DOHH2 (cell line): ENCODE data around the gene ENPP6.
A peak's percentile ranks its signal among the peaks of the same experiment; 100 is the strongest.

Experiments used
- H3F3A ChIP-seq: fragments of 200-600 bp; sonication (generic), shearing (Covaris generic); 2 replicates; pipeline ENCODE4 v1.6.0; 2016; ENCODE audit warnings: antibody characterized with exemption, mild to moderate bottlenecking; ENCODE audit not compliant: control insufficient read depth, insufficient read depth
- H3K27ac ChIP-seq: fragments of 200-600 bp; sonication (generic); 2 replicates; pipeline ENCODE4 v1.5.1; 2014; ENCODE audit warnings: low read depth, mild to moderate bottlenecking, low read length, moderate library complexity
- H3K27me3 ChIP-seq: fragments of 200-600 bp; sonication (generic); 2 replicates; pipeline ENCODE4 v1.6.1; 2014; ENCODE audit warnings: mild to moderate bottlenecking, low read length, mixed read lengths; ENCODE audit not compliant: control insufficient read depth
- H3K36me3 ChIP-seq: fragments of 200-600 bp; sonication (generic); 2 replicates; pipeline ENCODE4 v1.6.1; 2014; ENCODE audit warnings: mild to moderate bottlenecking, low read length, moderate library complexity, mixed read lengths; ENCODE audit not compliant: control insufficient read depth
- H3K4me1 ChIP-seq: fragments of 200-600 bp; sonication (generic); 2 replicates; pipeline ENCODE4 v1.6.1; 2014; ENCODE audit warnings: mild to moderate bottlenecking, low read length, mixed read lengths; ENCODE audit not compliant: control insufficient read depth
- H3K4me2 ChIP-seq: fragments of 200-600 bp; sonication (generic); 2 replicates; pipeline ENCODE4 v1.6.0; 2014; ENCODE audit warnings: mild to moderate bottlenecking, low read length, moderate library complexity
- H3K4me3 ChIP-seq: fragments of 200-600 bp; sonication (generic); 2 replicates; pipeline ENCODE4 v1.5.1; 2014; ENCODE audit warnings: mild to moderate bottlenecking, low read length, mixed read lengths
- H3K79me2 ChIP-seq: fragments of 200-600 bp; sonication (generic); 2 replicates; pipeline ENCODE4 v1.6.1; 2014; ENCODE audit warnings: mild to moderate bottlenecking, low read length, mixed read lengths; ENCODE audit not compliant: control insufficient read depth
- H3K9me2 ChIP-seq: fragments of 200-600 bp; sonication (generic); replicated peaks from 2 replicates; pipeline ENCODE4 v1.6.1; 2014; ENCODE audit warnings: mild to moderate bottlenecking, low read length, mixed read lengths; ENCODE audit not compliant: control insufficient read depth
- H3K9me3 ChIP-seq: fragments of 200-600 bp; sonication (generic); 2 replicates; pipeline ENCODE4 v1.6.1; 2014; ENCODE audit warnings: antibody characterized with exemption, low read length, mixed read lengths; ENCODE audit not compliant: control insufficient read depth, insufficient read depth
- H4K20me1 ChIP-seq: fragments of 200-600 bp; sonication (generic); 2 replicates; pipeline ENCODE4 v1.6.0; 2014; ENCODE audit warnings: low read depth, mild to moderate bottlenecking, antibody characterized with exemption, low read length, moderate library complexity; ENCODE audit not compliant: control insufficient read depth, insufficient read depth
- CTCF ChIP-seq: fragments of 200-600 bp; sonication (generic); IDR thresholded peaks from one replicate; pipeline ENCODE4 v1.5.1; 2014; ENCODE audit warnings: antibody characterized with exemption, mild to moderate bottlenecking, low read depth, low read length; ENCODE audit not compliant: poor library complexity, severe bottlenecking
- EZH2phosphoT487 ChIP-seq: fragments of 200-600 bp; sonication (generic); IDR thresholded peaks from 2 replicates; pipeline ENCODE4 v1.6.1; 2017; ENCODE audit warnings: borderline replicate concordance, mild to moderate bottlenecking, antibody characterized with exemption, low read length, moderate library complexity, mixed read lengths

The ENPP6 gene

GRCh38 chr4:184146951-184147350, 70.7 kb downstream of the ENPP6 start:
- H3K4me2 ChIP-seq, result no peak overlapping the region
- no peaks in the 10 kb centered on the region for H4K20me1 ChIP-seq
- no peak overlapping the region for H3K27ac ChIP-seq
- no peaks in the 10 kb centered on the region for H3F3A ChIP-seq
- no peaks in the 10 kb centered on the region for H3K9me3 ChIP-seq
- H3K36me3 ChIP-seq, result no peaks in the 10 kb centered on the region
- no peaks in the 10 kb centered on the region for H3K27me3 ChIP-seq
- no peak overlapping the region for H3K4me3 ChIP-seq
- no peaks in the 10 kb centered on the region for H3K4me1 ChIP-seq
- H3K9me2 ChIP-seq, result no peaks in the 10 kb centered on the region
- no peaks in the 10 kb centered on the region for H3K79me2 ChIP-seq
- TF ChIP-seq EZH2phosphoT487, result no peak
- TF ChIP-seq CTCF, result no peak

- TF ChIP-seq EZH2phosphoT487, result no peak
- no peak for TF ChIP-seq CTCF
- Histone ChIP-seq H3K4me3 (no peak overlapping the region), H3K9me3 (no peaks in the 10 kb centered on the region), H3K79me2 (no peaks in the 10 kb centered on the region), H3F3A (no peaks in the 10 kb centered on the region), H3K4me2 (no peak overlapping the region), H4K20me1 (no peaks in the 10 kb centered on the region), H3K27ac (no peak overlapping the region), H3K27me3 (no peaks in the 10 kb centered on the region), H3K4me1 (no peaks in the 10 kb centered on the region), H3K36me3 (no peaks in the 10 kb centered on the region), H3K9me2 (no peaks in the 10 kb centered on the region)
These were observed 72.1 kb downstream of the ENPP6 start for GRCh38 chr4:184145596-184145995.

- no peaks in the 10 kb centered on the region for H3K9me3 ChIP-seq
- TF ChIP-seq EZH2phosphoT487 (no peak), CTCF (peak; percentile 47)
- no peaks in the 10 kb centered on the region for H3K4me1 ChIP-seq
- H3F3A ChIP-seq, result no peaks in the 10 kb centered on the region
- H3K36me3 ChIP-seq, result no peaks in the 10 kb centered on the region
- H3K4me3 ChIP-seq, result no peak overlapping the region
- no peak overlapping the region for H3K4me2 ChIP-seq
- no peaks in the 10 kb centered on the region for H4K20me1 ChIP-seq
- no peak overlapping the region for H3K27ac ChIP-seq
- H3K79me2 ChIP-seq, result no peaks in the 10 kb centered on the region
- no peaks in the 10 kb centered on the region for H3K27me3 ChIP-seq
- H3K9me2 ChIP-seq, result no peaks in the 10 kb centered on the region
These were observed 73.7 kb downstream of the ENPP6 start for GRCh38 chr4:184143770-184144564.
